Activated CD4-positive, alpha-beta T cell treated with anti-CD3 and anti-CD28 coated beads, Interleukin-2, amount 50 U/mL, for 24 hours (primary cell): ENCODE data around the gene FBXO5.
"Not testable (repeated sequence)": the region's sequence is repeated elsewhere in the genome, so short reads cannot be mapped to it uniquely, and the experiment has no call there.

ENCODE experiments used
- DNase-seq, 2 donors: peaks; one replicate each; pipeline ENCODE4 v3.0.0-alpha.2; 2020; ENCODE audit warnings: low read depth in 1 of 2, low spot score in 1 of 2

FBXO5 gene

GRCh38 chr6:152982904-152983636 lies at the start of gene FBXO5:
Gene FBXO5 (minus strand): TSS chr6:152983041. CDS start chr6:152982959, 82 bp downstream.
- DNase-seq: peak; percentile 93 to 95

- no peak for DNase-seq
Measured at GRCh38 chr6:153032255-153032882, 49.5 kb upstream of the FBXO5 start.

GRCh38 chr6:153031335-153031955 lies 48.6 kb upstream of the FBXO5 start:
- DNase-seq: no peak

GRCh38 chr6:153028963-153029362 lies 46.1 kb upstream of the FBXO5 start:
- no peak for DNase-seq

GRCh38 chr6:153028286-153028685 lies 45.4 kb upstream of the FBXO5 start:
- no peak for DNase-seq

GRCh38 chr6:153027480-153027879 lies 44.6 kb upstream of the FBXO5 start:
- no peak for DNase-seq

GRCh38 chr6:153024709-153025017 lies 41.8 kb upstream of the FBXO5 start:
- DNase-seq: no peak

GRCh38 chr6:153023977-153024708 lies 41.3 kb upstream of the FBXO5 start:
- peak in 1 of 2 donors; percentile 39 for DNase-seq

- DNase-seq: no peak
Measured at GRCh38 chr6:153018355-153018754, 35.5 kb upstream of the FBXO5 start.

GRCh38 chr6:153016846-153017245 lies 34.0 kb upstream of the FBXO5 start:
- DNase-seq: no peak

GRCh38 chr6:153015094-153015640 lies 32.3 kb upstream of the FBXO5 start:
- DNase-seq: no peak

- no peak for DNase-seq
Measured at GRCh38 chr6:153013438-153013837, 30.6 kb upstream of the FBXO5 start.

GRCh38 chr6:153012856-153013255 lies 30.0 kb upstream of the FBXO5 start:
- DNase-seq: no peak

- DNase-seq: no peak
Measured at GRCh38 chr6:153003366-153003690, 20.5 kb upstream of the FBXO5 start.

- peak; percentile 68 to 89 for DNase-seq
Measured at GRCh38 chr6:153002613-153003365, 19.9 kb upstream of the FBXO5 start, which contains the start of gene MTRF1L. Gene MTRF1L (minus strand): TSS chr6:153002709. CDS start chr6:153002685, 24 bp downstream.

- DNase-seq: no peak
Measured at GRCh38 chr6:153001767-153002612, 19.1 kb upstream of the FBXO5 start.

GRCh38 chr6:153000790-153001189 lies 17.9 kb upstream of the FBXO5 start:
- not testable (repeated sequence) for DNase-seq

GRCh38 chr6:153000243-153000642 lies 17.4 kb upstream of the FBXO5 start:
- DNase-seq: no peak

GRCh38 chr6:152999538-152999937 lies 16.7 kb upstream of the FBXO5 start:
- DNase-seq: not testable (repeated sequence)

- DNase-seq: no peak
Measured at GRCh38 chr6:152993847-152994246, 11.0 kb upstream of the FBXO5 start.
